A549 (cell line): Measurements from ENCODE around the gene CNST. TPM values are rescaled to one million over a fixed set of nuclear protein-coding genes. Genes with fewer than 3 reads are reported as not detected.

Experiments used
- ATAC-seq, 2 experiments: fragments of 200-7000 bp in 1 of 2; fragments of >200 bp in 1 of 2; cut with Nextera tagmentation in 1 of 2; cut with Tn5 transposase in 1 of 2; 3 replicates each; pipeline versions ENCODE4 v1.8.0 to v1.9.1; 2018 to 2020; ENCODE audit warnings: mild to moderate bottlenecking in 1 of 2, moderate library complexity in 1 of 2
- CTCF ChIA-PET: fragments of 300-600 bp; sonication (Branson Sonifier 250); formaldehyde crosslinking; extraction: SDS; loops from one replicate; lab custom pipeline; 2021; ENCODE audit warnings: antibody characterized with exemption, inconsistent platforms; lab: Yijun Ruan, JAX
- POLR2A ChIA-PET: fragments of 350-600 bp; formaldehyde crosslinking; extraction: SDS; loops from one replicate; lab custom pipeline; 2021; ENCODE audit warnings: antibody characterized with exemption, inconsistent platforms; lab: Yijun Ruan, JAX
- DNase-seq, 2 experiments: peaks; one replicate each; pipeline versions ENCODE4 v3.0.0 to v3.0.0-alpha.2; 2011 to 2016; ENCODE audit warnings: low read depth in 1 of 2, low spot score in 1 of 2
- FAIRE-seq: peaks from 2 replicates; lab custom pipeline; 2011; peaks lifted over from hg19 to GRCh38; lab: Jason Lieb, UNC
- H3K27ac ChIP-seq, 2 experiments: fragments of >200 bp; sonication (Bioruptor Twin); formaldehyde crosslinking; 3 replicates each; pipeline ENCODE4 v1.5.1; 2016 to 2017
- H3K4me1 ChIP-seq: fragments of >200 bp; sonication (Bioruptor Twin); formaldehyde crosslinking; 3 replicates; pipeline ENCODE4 v1.6.1; 2016
- H3K4me2 ChIP-seq: fragments of >200 bp; sonication (Bioruptor Twin); formaldehyde crosslinking; 3 replicates; pipeline ENCODE4 v1.6.1; 2016
- H3K4me3 ChIP-seq: fragments of >200 bp; sonication (Bioruptor Twin); formaldehyde crosslinking; 3 replicates; pipeline ENCODE4 v1.5.1; 2016
- H3K9me3 ChIP-seq: fragments of >200 bp; sonication (Bioruptor Twin); formaldehyde crosslinking; 3 replicates; pipeline ENCODE4 v1.6.1; 2016
- BHLHE40 ChIP-seq: IDR thresholded peaks from 2 replicates; pipeline ENCODE4 v1.6.1; 2012; ENCODE audit warnings: low read depth, low read length, inconsistent platforms
- CBX2 ChIP-seq: fragments of 200-600 bp; sonication (generic); IDR thresholded peaks from 2 replicates; pipeline ENCODE4 v1.6.1; 2016; ENCODE audit warnings: low read depth, mild to moderate bottlenecking, borderline replicate concordance
- CHD2 ChIP-seq: fragments of 150-350 bp; IDR thresholded peaks from 2 replicates; pipeline ENCODE4 v1.6.1; 2014; ENCODE audit warnings: low read length; ENCODE audit not compliant: partially characterized antibody
- EHF ChIP-seq: fragments of 250-450 bp; sonication (Bioruptor Pico); IDR thresholded peaks from 2 replicates; pipeline ENCODE4 v1.5.0; 2020; ENCODE audit warnings: mild to moderate bottlenecking
- FOSB ChIP-seq: fragments of 250-450 bp; sonication (Bioruptor Pico); IDR thresholded peaks from 2 replicates; pipeline ENCODE4 v1.5.0; 2020; ENCODE audit warnings: mild to moderate bottlenecking, moderate library complexity
- FOSL2 ChIP-seq, 2 experiments: fragments of 450-650 bp in 1 of 2; fragments of >200 bp in 1 of 2; sonication (Bioruptor Twin) in 1 of 2; formaldehyde crosslinking; IDR thresholded peaks; 2 replicates each; pipeline versions ENCODE4 v1.5.0 to v1.6.1; 2016 to 2020; ENCODE audit warnings: mild to moderate bottlenecking in 1 of 2, moderate library complexity in 1 of 2
- FOXS1 ChIP-seq: fragments of 250-450 bp; sonication (Bioruptor Pico); IDR thresholded peaks from 2 replicates; pipeline ENCODE4 v1.5.0; 2020; ENCODE audit warnings: mild to moderate bottlenecking, moderate library complexity
- GATA3 ChIP-seq: IDR thresholded peaks from 2 replicates; pipeline ENCODE4 v1.6.1; 2012; ENCODE audit warnings: borderline replicate concordance
- HDAC2 ChIP-seq: fragments of 200-600 bp; sonication (generic); IDR thresholded peaks from 2 replicates; pipeline ENCODE4 v1.6.1; 2016
- HMGXB4 ChIP-seq: fragments of 250-450 bp; sonication (Bioruptor Pico); IDR thresholded peaks from 2 replicates; pipeline ENCODE4 v1.5.0; 2021; ENCODE audit warnings: mild to moderate bottlenecking, moderate library complexity, borderline replicate concordance
- HOXA7 ChIP-seq: fragments of 250-450 bp; sonication (Bioruptor Pico); IDR thresholded peaks from 2 replicates; pipeline ENCODE4 v1.5.0; 2020; ENCODE audit warnings: mild to moderate bottlenecking, moderate library complexity
- HOXB13 ChIP-seq: fragments of 250-450 bp; sonication (Bioruptor Pico); IDR thresholded peaks from 2 replicates; pipeline ENCODE4 v1.5.0; 2020; ENCODE audit warnings: low read depth, mild to moderate bottlenecking, moderate library complexity
- JUN ChIP-seq, 2 experiments: fragments of >200 bp; sonication (Bioruptor Twin); formaldehyde crosslinking; IDR thresholded peaks; 2 replicates in 1 of 2; 3 replicates in 1 of 2; pipeline ENCODE4 v1.6.1; 2016 to 2017
- MAX ChIP-seq: IDR thresholded peaks from 2 replicates; pipeline ENCODE4 v1.6.1; 2012
- MAZ ChIP-seq: fragments of 150-350 bp; IDR thresholded peaks from 2 replicates; pipeline ENCODE4 v1.6.1; 2014; ENCODE audit warnings: antibody characterized with exemption, low read depth, low read length, borderline replicate concordance
- PBX3 ChIP-seq: IDR thresholded peaks from 2 replicates; pipeline ENCODE4 v1.6.1; 2012
- POLR2AphosphoS2 ChIP-seq: conservative IDR thresholded peaks from 2 replicates; pipeline ENCODE4 v1.6.1; 2012; ENCODE audit warnings: low read length, improper control_type of control experiment, inconsistent platforms
- RAD21 ChIP-seq, 2 experiments: fragments of >200 bp in 1 of 2; sonication (Bioruptor Twin) in 1 of 2; formaldehyde crosslinking in 1 of 2; IDR thresholded peaks in 1 of 2; conservative IDR thresholded peaks in 1 of 2; 2 replicates in 1 of 2; 3 replicates in 1 of 2; pipeline ENCODE4 v1.6.1; 2012 to 2018; ENCODE audit warnings: inconsistent platforms in 1 of 2
- RFX5 ChIP-seq: fragments of 450-650 bp; IDR thresholded peaks from 2 replicates; pipeline ENCODE4 v1.7.1; 2014; ENCODE audit warnings: antibody characterized with exemption, mild to moderate bottlenecking, moderate library complexity
- SREBF2 ChIP-seq: fragments of 450-650 bp; IDR thresholded peaks from 2 replicates; pipeline ENCODE4 v1.6.1; 2014; ENCODE audit warnings: mild to moderate bottlenecking, moderate library complexity
- ZNF302 ChIP-seq: fragments of 250-450 bp; sonication (Bioruptor Pico); IDR thresholded peaks from 2 replicates; pipeline ENCODE4 v1.9.0; 2021; ENCODE audit warnings: inconsistent platforms, mild to moderate bottlenecking, moderate library complexity
- ZSCAN20 ChIP-seq: fragments of 250-450 bp; sonication (Bioruptor Pico); IDR thresholded peaks from 2 replicates; pipeline ENCODE4 v1.8.0; 2022; ENCODE audit warnings: mild to moderate bottlenecking, moderate library complexity
- WGBS: methylation state at CpG from one replicate; pipeline ENCODE4 v1.1.6; 2017; ENCODE audit errors: missing lambda C conversion rate; 5-methylcytosine and 5-hydroxymethylcytosine counted together
- polyA plus RNA-seq, 4 experiments: library from polyadenylated mRNA; depleted of rRNA in 3 of 4; stranded (reverse); fragments of >200 nt; fragmentation: RNase III in 1 of 4; extraction: RNeasy Plus Mini Kit Qiagen cat#74134 plus additional on column Dnase treatment in 1 of 4; gene quantifications; 2 replicates in 3 of 4; 3 replicates in 1 of 4; pipeline ENCODE4 v1.2.3, GENCODE V29; 2011 to 2017
- TF ChIP-seq, protein P1 (sequence below): fragments of >200 bp; sonication (Bioruptor Twin); formaldehyde crosslinking; IDR thresholded peaks from 3 replicates; pipeline ENCODE4 v1.5.1; 2016

Gene CNST
- polyA plus RNA-seq, 2 of the 4 experiments (the other 2 are of a cell fraction): 7.9 to 23.0 TPM

GRCh38 chr1:246641394-246641793 lies 75.1 kb downstream of the CNST start:
- H3K27ac ChIP-seq: no peak overlapping the region
- no peak for FAIRE-seq
- DNase-seq: no peak
- CTCF ChIA-PET: no interaction called here
- TF ChIP-seq JUN (IDR thresholded peaks at IDR 0.05): no peak
- no peak for TF ChIP-seq MAZ
- no peak for TF ChIP-seq CBX2
- TF ChIP-seq, all 56 proteins: peak for 0
- no peaks in the 10 kb centered on the region for H3K9me3 ChIP-seq
- no peak for ATAC-seq
- H3K4me1 ChIP-seq: no peaks in the 10 kb centered on the region
- POLR2A ChIA-PET: no interaction called here
- no peak overlapping the region for H3K4me2 ChIP-seq
- no peak overlapping the region for H3K4me3 ChIP-seq
- 60% methylated on average over 2 of the region's 2 CpGs for WGBS

- FAIRE-seq (no peak), ATAC-seq (no peak), DNase-seq (no peak)
- H3K4me1 ChIP-seq: no peaks in the 10 kb centered on the region
- ChIA-PET POLR2A (no interaction called here), CTCF (no interaction called here)
- no peak overlapping the region for H3K4me3 ChIP-seq
- no peaks in the 10 kb centered on the region for H3K9me3 ChIP-seq
- H3K4me2 ChIP-seq: no peak overlapping the region
- H3K27ac ChIP-seq: no peak overlapping the region
- TF ChIP-seq ZSCAN20 (CRISPR knock-in tag) (no peak), HMGXB4 (CRISPR knock-in tag) (no peak)
- WGBS: 95% methylated on average over 6 of the region's 6 CpGs
These were observed 76.5 kb downstream of the CNST start for GRCh38 chr1:246642719-246643118.

DNA sequence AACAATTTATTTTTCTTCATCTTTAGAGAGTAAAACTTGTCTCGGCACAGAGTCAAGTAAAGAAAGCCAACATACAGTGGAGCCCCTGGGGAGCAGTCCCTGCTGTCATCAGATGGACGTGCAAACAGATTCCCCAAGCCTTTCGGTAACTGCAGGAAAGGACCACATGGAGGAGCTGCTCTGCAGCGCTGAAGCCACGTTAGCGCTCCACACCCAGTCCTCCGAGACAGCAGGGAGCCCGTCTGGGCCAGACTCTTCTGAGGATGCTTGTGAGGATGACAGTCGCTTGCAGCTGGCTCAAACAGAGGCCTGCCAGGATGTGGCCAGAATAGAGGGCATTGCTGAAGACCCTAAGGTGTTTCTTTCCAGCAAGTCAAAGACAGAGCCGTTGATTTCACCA lies 80.9 kb downstream of the CNST start:
- H3K27ac ChIP-seq: no peak overlapping the region
- FAIRE-seq (no peak), ATAC-seq (peak; percentile 68 to 92; a peak in 5 of 6 replicates), DNase-seq (peak in 1 of 2 experiments; percentile 40)
- H3K4me3 ChIP-seq: no peak overlapping the region
- no peak overlapping the region for H3K4me2 ChIP-seq
- POLR2A ChIA-PET: no interaction called here
- 71% methylated on average over 10 of the region's 10 CpGs for WGBS
- no peaks in the 10 kb centered on the region for H3K4me1 ChIP-seq
- H3K9me3 ChIP-seq: no peaks in the 10 kb centered on the region
- CTCF ChIA-PET: no interaction called here
- no peak for TF ChIP-seq RFX5
- TF ChIP-seq RAD21 (conservative IDR thresholded peaks at IDR 0.05 in 1 of 2, IDR thresholded peaks at IDR 0.05 in 1 of 2): 0 out of 5 replicates have a peak, but pooled peaks of 1 of the 2 experiments have one; percentile 17

DNA sequence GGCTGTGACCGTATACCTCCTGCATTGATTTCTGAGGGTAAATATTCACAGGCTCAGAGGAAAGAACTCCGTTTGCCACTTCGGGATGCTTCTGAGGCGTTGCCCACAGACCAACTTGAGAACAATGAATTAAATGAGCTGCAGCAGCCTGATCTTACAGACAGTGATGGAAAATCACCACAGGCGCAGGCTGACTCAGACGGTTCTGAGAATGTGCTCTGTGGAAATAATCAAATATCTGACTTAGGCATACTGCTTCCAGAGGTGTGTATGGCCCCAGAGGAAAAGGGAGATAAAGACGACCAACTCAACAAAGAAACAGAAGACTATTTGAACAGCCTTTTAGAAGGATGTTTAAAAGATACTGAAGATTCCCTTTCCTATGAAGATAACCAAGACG lies 81.3 kb downstream of the CNST start:
- DNase-seq (no peak), ATAC-seq (no peak), FAIRE-seq (no peak)
- no peaks in the 10 kb centered on the region for H3K9me3 ChIP-seq
- POLR2A ChIA-PET: no interaction called here
- CTCF ChIA-PET: interaction anchor here (0.8 kb wide), 1 partner anchor 19 kb away, joined by 3 read pairs; no protein-coding TSS in a partner anchor
- H3K4me3 ChIP-seq: no peak overlapping the region
- no peaks in the 10 kb centered on the region for H3K4me1 ChIP-seq
- H3K4me2 ChIP-seq: no peak overlapping the region
- no peak overlapping the region for H3K27ac ChIP-seq
- WGBS: 87% methylated on average over 8 of the region's 8 CpGs
- TF ChIP-seq FOSB (CRISPR knock-in tag) (no peak), CHD2 (no peak), HOXA7 (no peak), SREBF2 (no peak), FOSL2 (IDR thresholded peaks at IDR 0.05) (no peak), FOSL2 (CRISPR knock-in tag; IDR thresholded peaks at IDR 0.05) (no peak), ZNF302 (no peak), FOXS1 (CRISPR knock-in tag) (no peak), ZSCAN20 (CRISPR knock-in tag) (no peak), EHF (CRISPR knock-in tag) (no peak), PBX3 (no peak), BHLHE40 (no peak), MAX (no peak), HOXB13 (CRISPR knock-in tag) (no peak), RAD21 (conservative IDR thresholded peaks at IDR 0.05 in 1 of 2, IDR thresholded peaks at IDR 0.05 in 1 of 2) (no peak), HDAC2 (no peak), GATA3 (no peak), POLR2AphosphoS2 (no peak)
- TF ChIP-seq, protein P1, sequence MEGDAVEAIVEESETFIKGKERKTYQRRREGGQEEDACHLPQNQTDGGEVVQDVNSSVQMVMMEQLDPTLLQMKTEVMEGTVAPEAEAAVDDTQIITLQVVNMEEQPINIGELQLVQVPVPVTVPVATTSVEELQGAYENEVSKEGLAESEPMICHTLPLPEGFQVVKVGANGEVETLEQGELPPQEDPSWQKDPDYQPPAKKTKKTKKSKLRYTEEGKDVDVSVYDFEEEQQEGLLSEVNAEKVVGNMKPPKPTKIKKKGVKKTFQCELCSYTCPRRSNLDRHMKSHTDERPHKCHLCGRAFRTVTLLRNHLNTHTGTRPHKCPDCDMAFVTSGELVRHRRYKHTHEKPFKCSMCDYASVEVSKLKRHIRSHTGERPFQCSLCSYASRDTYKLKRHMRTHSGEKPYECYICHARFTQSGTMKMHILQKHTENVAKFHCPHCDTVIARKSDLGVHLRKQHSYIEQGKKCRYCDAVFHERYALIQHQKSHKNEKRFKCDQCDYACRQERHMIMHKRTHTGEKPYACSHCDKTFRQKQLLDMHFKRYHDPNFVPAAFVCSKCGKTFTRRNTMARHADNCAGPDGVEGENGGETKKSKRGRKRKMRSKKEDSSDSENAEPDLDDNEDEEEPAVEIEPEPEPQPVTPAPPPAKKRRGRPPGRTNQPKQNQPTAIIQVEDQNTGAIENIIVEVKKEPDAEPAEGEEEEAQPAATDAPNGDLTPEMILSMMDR: no peak
